T-cell (primary cell): ENCODE measurements around the gene PSMA7. TPM values are rescaled to one million over a fixed set of nuclear protein-coding genes. Genes with fewer than 3 reads are reported as not detected.

ENCODE experiments used
- ATAC-seq, 4 experiments: fragments of 200-7000 bp in 3 of 4; fragments of 150-1000 bp in 1 of 4; cut with Tn5 transposase; replicated peaks in 1 of 4; 1 replicate in 3 of 4; 2 replicates in 1 of 4; pipeline ENCODE4 v1.10.0; 2021; ENCODE audit warnings: moderate library complexity in 3 of 4, mild to moderate bottlenecking in 2 of 4, moderate number of reproducible peaks in 1 of 4
- CTCF ChIA-PET, 2 donors: fragments of 300-600 bp; sonication (Branson Sonifier 250); formaldehyde crosslinking; loops; one replicate each; lab custom pipeline; 2022; ENCODE audit warnings: antibody characterized with exemption in 2 of 2; lab: Charles Lee
- POLR2A ChIA-PET, 2 donors: fragments of 300-600 bp; sonication (Branson Sonifier 250); formaldehyde crosslinking; loops; one replicate each; lab custom pipeline; 2022; ENCODE audit warnings: antibody characterized with exemption in 2 of 2; lab: Charles Lee
- DNase-seq, 35 experiments: peaks; one replicate each; pipeline versions ENCODE4 v3.0.0 to v3.0.0-alpha.2; 2013 to 2023
- H3K27ac ChIP-seq: one replicate; pipeline ENCODE4 v1.5.1; 2013; ENCODE audit warnings: low read length
- H3K27me3 ChIP-seq, 2 experiments: replicated peaks in 1 of 2; 1 replicate in 1 of 2; 2 replicates in 1 of 2; pipeline versions ENCODE4 v1.6.1 to v1.7.0; 2013; ENCODE audit warnings: low read length in 1 of 2, mixed read lengths in 1 of 2; ENCODE audit not compliant: control insufficient read depth in 2 of 2, insufficient read depth in 2 of 2; ENCODE audit errors: extremely low read depth in 1 of 2
- H3K36me3 ChIP-seq, 2 donors: 1 replicate in 1 of 2; 2 replicates in 1 of 2; pipeline versions ENCODE4 v1.6.1 to v1.7.0; 2013; ENCODE audit warnings: low read length in 1 of 2; ENCODE audit not compliant: control insufficient read depth in 2 of 2, insufficient read depth in 1 of 2; ENCODE audit errors: extremely low read depth in 1 of 2
- H3K4me1 ChIP-seq, 2 experiments: 1 replicate in 1 of 2; 2 replicates in 1 of 2; pipeline versions ENCODE4 v1.6.1 to v1.7.0; 2013; ENCODE audit warnings: low read length in 2 of 2, mixed read lengths in 1 of 2; ENCODE audit not compliant: insufficient read depth in 2 of 2, control insufficient read depth in 1 of 2; ENCODE audit errors: extremely low read depth in 1 of 2
- H3K4me3 ChIP-seq, 2 donors: 1 replicate in 1 of 2; 2 replicates in 1 of 2; pipeline versions ENCODE4 v1.5.1 to v1.7.0; 2013; ENCODE audit warnings: mild to moderate bottlenecking in 2 of 2, low read length in 1 of 2, moderate library complexity in 1 of 2; ENCODE audit not compliant: control insufficient read depth in 1 of 2; ENCODE audit errors: extremely low read depth in 1 of 2
- H3K9me3 ChIP-seq: 2 replicates; pipeline ENCODE4 v1.7.0; 2013
- H3K27ac Mint-ChIP-seq, 2 donors: one replicate each; pipeline ENCODE4 v1.8.0; 2020 to 2021; ENCODE audit warnings: mild to moderate bottlenecking in 2 of 2, mixed read lengths in 2 of 2
- H3K27me3 Mint-ChIP-seq, 2 donors: one replicate each; pipeline ENCODE4 v1.8.0; 2021 to 2022; ENCODE audit warnings: mixed read lengths in 2 of 2
- H3K36me3 Mint-ChIP-seq: one replicate; pipeline ENCODE4 v1.8.0; 2021; ENCODE audit warnings: mixed read lengths
- H3K4me1 Mint-ChIP-seq, 3 donors: one replicate each; pipeline ENCODE4 v1.8.0; 2020 to 2022; ENCODE audit warnings: mixed read lengths in 3 of 3, mild to moderate bottlenecking in 1 of 3
- H3K4me3 Mint-ChIP-seq, 3 donors: one replicate each; pipeline ENCODE4 v1.8.0; 2020 to 2022; ENCODE audit warnings: mild to moderate bottlenecking in 3 of 3, mixed read lengths in 3 of 3, moderate library complexity in 3 of 3
- H3K9me3 Mint-ChIP-seq, 3 donors: one replicate each; pipeline ENCODE4 v1.8.0; 2020 to 2022; ENCODE audit warnings: mixed read lengths in 3 of 3
- WGBS: methylation state at CpG from one replicate; pipeline ENCODE4 v1.1.5; 2013; ENCODE audit warnings: missing lambda C conversion rate; ENCODE audit not compliant: insufficient coverage; 5-methylcytosine and 5-hydroxymethylcytosine counted together
- total RNA-seq, 35 experiments: library from RNA in 6 of 35; stranded (reverse) in 6 of 35; fragments of 120-200 nt in 1 of 35; gene quantifications; one replicate each; pipeline versions ENCODE4 v1.2.1 to v1.2.4 and lab custom pipeline; 2013 to 2026

The PSMA7 gene
- total RNA-seq, 5 donors from 2014 or later (not counting 1 experiment from before 2014, with no cell fraction given) = 136 to 233 (median 208) TPM

DNA sequence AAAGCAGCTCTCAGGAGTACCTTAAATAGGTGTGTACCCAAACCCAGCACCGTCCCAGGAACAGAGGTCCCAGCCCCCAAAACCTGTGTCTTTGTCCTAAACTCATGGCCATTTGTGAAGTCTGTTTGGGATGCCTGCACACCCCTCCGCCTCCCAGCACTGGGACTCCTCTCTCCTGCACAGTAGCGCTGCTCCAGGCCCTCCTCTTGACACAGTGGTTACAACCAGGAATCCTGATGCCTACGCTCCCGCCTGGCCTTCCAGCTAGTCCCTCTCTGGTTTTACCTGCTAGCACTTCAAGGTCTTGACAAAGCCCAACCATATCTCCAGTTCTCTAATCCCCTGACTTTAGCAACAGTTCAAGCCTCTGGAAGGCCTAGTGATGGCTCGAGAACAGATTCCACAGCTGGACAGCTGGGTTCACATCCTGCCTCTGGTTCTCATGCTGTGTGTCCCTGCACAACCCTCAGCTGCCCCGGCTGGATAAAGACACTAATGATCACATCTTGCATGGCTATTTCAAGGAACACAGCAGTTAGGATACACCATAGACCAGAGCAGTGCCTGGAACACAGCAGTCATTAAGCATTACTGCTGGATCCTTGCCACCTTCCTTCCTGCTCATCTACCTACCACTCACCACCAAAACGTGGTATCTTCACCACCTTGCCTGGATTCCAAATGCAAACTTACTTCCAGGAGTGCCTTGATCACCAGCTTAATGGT, 5.6 kb downstream of the PSMA7 start:
- ATAC-seq (no peak), DNase-seq (no peak)
- H3K4me1 ChIP-seq = peaks cover 14 to 42% of the 10 kb centered on the region in 2 experiments
- ChIA-PET CTCF (interaction anchor here (0.7 to 4.1 kb wide), 4 partner anchors 10 to 127 kb away, joined by 3 to 15 read pairs (median 6); no protein-coding TSS in a partner anchor), POLR2A (interaction anchor here in 1 of 2 donors (0.7 kb wide), 1 partner anchor 13 kb away, joined by 5 read pairs; no protein-coding TSS in a partner anchor)
- no peaks in the 10 kb centered on the region for H3K9me3 ChIP-seq
- H3K27ac ChIP-seq = no peak overlapping the region
- Mint-ChIP-seq H3K27ac (peak overlapping the region; percentile 36 to 59), H3K36me3 (peaks cover 29% of the 10 kb centered on the region), H3K4me1 (peaks cover 39 to 47% (median 42%) of the 10 kb centered on the region in 3 donors), H3K27me3 (no peaks in the 10 kb centered on the region), H3K4me3 (no peak overlapping the region), H3K9me3 (no peaks in the 10 kb centered on the region)
- 94% methylated on average over 8 of the region's 8 CpGs for WGBS
- no peaks in the 10 kb centered on the region for H3K27me3 ChIP-seq
- peaks cover 12 to 75% of the 10 kb centered on the region in 2 donors for H3K36me3 ChIP-seq
- H3K4me3 ChIP-seq = no peak overlapping the region

DNA sequence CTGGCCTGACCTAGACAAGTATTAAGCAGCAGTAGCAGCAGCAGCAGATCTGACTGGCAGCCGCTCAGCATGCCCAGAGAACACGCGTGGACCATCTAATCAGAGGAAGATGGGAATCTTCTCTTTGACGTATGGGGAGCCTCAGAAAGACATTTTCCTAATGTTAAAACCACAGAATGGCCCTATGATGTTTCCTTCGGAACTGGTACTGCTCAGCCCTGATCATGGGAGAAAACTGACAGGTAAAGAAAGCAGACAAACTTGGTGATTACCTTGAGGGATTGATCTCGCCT, 6.2 kb downstream of the PSMA7 start:
- 71% methylated on average over 6 of the region's 6 CpGs for WGBS
- peaks cover 35% of the 10 kb centered on the region for H3K36me3 Mint-ChIP-seq
- ChIA-PET POLR2A (no interaction called here), CTCF (interaction anchor here in 1 of 2 donors (0.7 to 4.1 kb wide), 2 partner anchors 70 to 126 kb away, joined by 3 to 15 read pairs; no protein-coding TSS in a partner anchor)
- H3K27me3 Mint-ChIP-seq = no peaks in the 10 kb centered on the region
- H3K27ac Mint-ChIP-seq = peak overlapping the region; percentile 77 to 87
- Histone ChIP-seq H3K4me3 (no peak overlapping the region), H3K9me3 (no peaks in the 10 kb centered on the region), H3K27me3 (no peaks in the 10 kb centered on the region), H3K4me1 (peaks cover 12 to 42% of the 10 kb centered on the region in 2 experiments), H3K27ac (no peak overlapping the region), H3K36me3 (peaks cover 16 to 82% of the 10 kb centered on the region in 2 donors)
- peaks cover 40 to 50% (median 43%) of the 10 kb centered on the region in 3 donors for H3K4me1 Mint-ChIP-seq
- no peaks in the 10 kb centered on the region for H3K9me3 Mint-ChIP-seq
- ATAC-seq (peak in 2 of 4 experiments; percentile 3 to 12), DNase-seq (no peak)
- H3K4me3 Mint-ChIP-seq = no peak overlapping the region

DNA sequence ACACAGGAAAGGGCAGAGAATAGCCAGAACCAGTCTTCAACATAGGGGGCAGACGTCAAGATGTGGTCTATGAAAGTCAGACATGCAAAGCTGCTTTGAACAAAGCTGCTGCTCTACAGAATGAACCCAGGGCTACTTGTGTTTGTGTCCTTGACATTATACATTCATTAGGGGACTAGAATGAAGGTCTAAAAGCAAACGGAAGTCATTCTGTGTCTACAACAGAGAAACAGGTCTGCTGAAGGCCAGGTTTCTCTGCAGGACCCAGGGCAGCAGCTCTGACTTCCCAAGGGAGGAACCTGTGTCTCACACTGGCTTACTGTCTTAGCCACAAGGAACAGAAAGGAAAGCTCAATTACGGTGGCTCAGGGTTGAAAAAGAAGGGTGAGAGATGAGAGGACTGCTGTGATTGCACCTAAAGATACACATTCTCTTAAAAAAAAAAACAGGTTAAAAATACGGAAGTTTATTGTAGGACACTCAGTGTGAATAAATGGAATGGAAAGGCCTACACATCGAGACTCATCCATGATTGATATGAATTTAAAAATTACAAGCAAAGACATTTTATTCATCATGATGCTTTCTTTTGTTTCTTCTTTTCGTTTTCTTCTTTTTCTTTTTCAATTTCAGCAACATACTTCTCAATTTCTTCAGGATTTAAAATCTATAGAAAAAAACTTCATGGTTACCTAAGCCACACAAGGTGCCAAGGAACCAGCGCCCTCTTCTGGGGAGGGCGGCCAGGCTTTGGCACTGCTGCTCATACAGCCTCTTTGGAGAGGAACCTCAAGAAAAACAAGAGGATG, 6.7 kb downstream of the PSMA7 start:
- Mint-ChIP-seq H3K27ac (peak overlapping the region; percentile 77 to 87), H3K4me3 (no peak overlapping the region), H3K27me3 (no peaks in the 10 kb centered on the region), H3K9me3 (no peaks in the 10 kb centered on the region), H3K4me1 (peaks cover 36 to 47% (median 42%) of the 10 kb centered on the region in 3 donors), H3K36me3 (peaks cover 38% of the 10 kb centered on the region)
- WGBS = 52% methylated on average over 5 of the region's 8 CpGs
- no peak overlapping the region for H3K27ac ChIP-seq
- H3K36me3 ChIP-seq = peaks cover 22 to 87% of the 10 kb centered on the region in 2 donors
- POLR2A ChIA-PET = interaction anchor here (0.6 to 0.7 kb wide), 3 partner anchors 15 to 1455 kb away, joined by 3 read pairs; no protein-coding TSS in a partner anchor
- peak; percentile 55 to 87 (median 71) for DNase-seq
- CTCF ChIA-PET = interaction anchor here (0.7 to 4.1 kb wide), 5 partner anchors 69 to 125 kb away, joined by 3 to 15 read pairs (median 6); no protein-coding TSS in a partner anchor
- peak; percentile 73 to 80 (median 76) for ATAC-seq
- no peak overlapping the region for H3K4me3 ChIP-seq
- no peaks in the 10 kb centered on the region for H3K9me3 ChIP-seq
- peaks cover 7 to 42% of the 10 kb centered on the region in 2 experiments for H3K4me1 ChIP-seq
- no peaks in the 10 kb centered on the region for H3K27me3 ChIP-seq

DNA sequence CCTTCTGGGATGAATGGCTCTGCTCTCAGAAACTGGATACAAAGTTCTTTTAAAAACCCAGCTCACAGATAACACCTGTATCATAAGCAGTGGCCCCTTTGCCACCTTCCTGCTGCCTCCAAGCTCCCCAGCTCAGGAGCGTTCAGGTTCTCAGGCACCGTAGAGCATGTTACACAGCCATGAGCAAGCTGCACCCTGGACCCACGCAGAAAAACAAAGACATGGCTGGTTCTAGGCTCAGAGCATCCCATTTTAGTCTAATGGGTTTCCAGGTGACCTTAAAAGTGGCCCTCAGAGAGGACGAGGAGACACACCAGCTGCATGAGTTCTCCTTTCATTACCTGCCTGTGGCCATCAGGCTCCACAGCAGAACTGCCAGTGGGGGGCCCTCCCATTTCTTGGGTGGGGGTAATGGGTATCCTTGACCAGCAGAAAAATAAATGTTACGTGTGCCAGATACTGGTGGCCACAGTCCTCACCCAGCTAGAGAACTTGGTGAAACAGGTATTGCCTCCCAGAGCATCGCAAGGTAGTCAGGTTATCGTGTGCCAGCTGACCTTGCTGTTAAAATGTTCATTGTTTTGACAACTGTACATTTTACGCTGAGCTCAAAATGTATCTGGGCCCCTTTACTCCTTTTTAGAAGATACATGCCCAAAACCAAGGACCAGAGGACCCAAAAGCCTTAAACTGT, 7.5 kb downstream of the PSMA7 start:
- H3K4me1 ChIP-seq = peaks cover 2 to 37% of the 10 kb centered on the region in 2 experiments
- H3K4me3 ChIP-seq = no peak overlapping the region
- no peaks in the 10 kb centered on the region for H3K27me3 ChIP-seq
- Mint-ChIP-seq H3K9me3 (no peaks in the 10 kb centered on the region), H3K36me3 (peaks cover 44% of the 10 kb centered on the region), H3K4me3 (no peak overlapping the region), H3K27ac (peak overlapping the region in 1 of 2 donors; percentile 41), H3K27me3 (no peaks in the 10 kb centered on the region), H3K4me1 (peaks cover 32 to 46% (median 34%) of the 10 kb centered on the region in 3 donors)
- ChIA-PET POLR2A (interaction anchor here (0.6 to 0.7 kb wide), 4 partner anchors 14 to 1456 kb away, joined by 3 read pairs; no protein-coding TSS in a partner anchor), CTCF (interaction anchor here (0.5 to 4.1 kb wide), 5 partner anchors 68 to 125 kb away, joined by 4 to 15 read pairs (median 6); no protein-coding TSS in a partner anchor)
- H3K9me3 ChIP-seq = no peaks in the 10 kb centered on the region
- DNase-seq = no peak
- peaks cover 25 to 95% of the 10 kb centered on the region in 2 donors for H3K36me3 ChIP-seq
- no peak for ATAC-seq
- no peak overlapping the region for H3K27ac ChIP-seq
- WGBS = 96% methylated on average over 8 of the region's 8 CpGs

DNA sequence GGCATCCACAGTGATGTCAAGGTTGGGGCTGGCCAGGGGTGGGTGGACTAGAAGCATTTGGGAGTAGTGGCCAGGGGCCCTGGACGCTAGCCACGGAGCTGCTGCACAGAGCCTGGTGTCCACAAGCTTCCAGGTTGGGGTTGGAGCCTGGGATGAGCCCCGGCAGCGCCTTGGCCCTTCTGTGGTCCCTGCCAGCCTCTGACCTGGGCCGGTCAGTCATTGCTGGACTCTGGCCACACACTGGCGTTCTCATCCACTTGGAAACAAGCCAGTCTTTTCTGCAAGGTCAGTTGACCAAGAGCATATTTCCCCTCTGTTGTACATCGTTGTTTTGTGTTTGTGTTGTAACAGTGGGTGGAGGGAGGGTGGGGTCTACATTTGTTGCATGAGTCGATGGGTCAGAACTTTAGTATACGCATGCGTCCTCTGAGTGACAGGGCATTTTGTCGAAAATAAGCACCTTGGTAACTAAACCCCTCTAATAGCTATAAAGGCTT, 8.4 kb downstream of the PSMA7 start:
- Histone ChIP-seq H3K27ac (no peak overlapping the region), H3K27me3 (no peaks in the 10 kb centered on the region), H3K9me3 (no peaks in the 10 kb centered on the region), H3K4me3 (no peak overlapping the region), H3K4me1 (peaks cover 0 to 32% of the 10 kb centered on the region in 2 experiments), H3K36me3 (peaks cover 25 to 95% of the 10 kb centered on the region in 2 donors)
- H3K4me3 Mint-ChIP-seq = no peak overlapping the region
- H3K36me3 Mint-ChIP-seq = peaks cover 47% of the 10 kb centered on the region
- no peak overlapping the region for H3K27ac Mint-ChIP-seq
- CTCF ChIA-PET = interaction anchor here (0.7 to 4.1 kb wide), 3 partner anchors 124 to 138 kb away, joined by 3 to 15 read pairs (median 3); no protein-coding TSS in a partner anchor
- POLR2A ChIA-PET = interaction anchor here (0.6 kb wide), 2 partner anchors 113 to 120 kb away, joined by 3 to 5 read pairs; no protein-coding TSS in a partner anchor
- H3K4me1 Mint-ChIP-seq = peaks cover 27 to 43% (median 30%) of the 10 kb centered on the region in 3 donors
- no peaks in the 10 kb centered on the region for H3K27me3 Mint-ChIP-seq
- 97% methylated on average over 6 of the region's 11 CpGs for WGBS
- no peak for DNase-seq
- H3K9me3 Mint-ChIP-seq = no peaks in the 10 kb centered on the region
- no peak for ATAC-seq
